SK-N-SH (cell line): ENCODE results near the gene ENTPD2. TPM values are rescaled to one million over a fixed set of nuclear protein-coding genes. Genes with fewer than 3 reads are reported as not detected.

Experiments
- CTCF ChIA-PET: fragments of 300-600, 350-600 bp; formaldehyde crosslinking; extraction: SDS; loops from one replicate; lab custom pipeline; 2021; lab: Yijun Ruan, JAX
- POLR2A ChIA-PET: fragments of 350-600 bp; sonication (Branson Sonifier 250); formaldehyde crosslinking; extraction: SDS; loops from one replicate; lab custom pipeline; 2020; ENCODE audit warnings: antibody characterized with exemption, inconsistent platforms; lab: Yijun Ruan, JAX
- DNase-seq: peaks from one replicate; pipeline ENCODE4 v3.0.0; 2012
- H2AFZ ChIP-seq: fragments of 200-600 bp; sonication (generic); 2 replicates; pipeline ENCODE4 v1.8.1; 2016; ENCODE audit warnings: antibody characterized with exemption, mild to moderate bottlenecking, low read depth
- H3F3A ChIP-seq: fragments of 200-600 bp; sonication (generic); replicated peaks from 2 replicates; pipeline ENCODE3; 2016; ENCODE audit warnings: antibody characterized with exemption, mild to moderate bottlenecking; ENCODE audit not compliant: insufficient read depth
- H3K27ac ChIP-seq, 2 experiments: fragments of 200-500 bp in 1 of 2; fragments of 200-600 bp in 1 of 2; sonication (Bioruptor generic) in 1 of 2; sonication (generic), shearing (Covaris generic) in 1 of 2; 2 replicates each; pipeline versions ENCODE4 v1.5.1 to v1.6.1; 2014 to 2016; ENCODE audit warnings: low read depth in 2 of 2, inconsistent platforms in 1 of 2, low read length in 1 of 2, mild to moderate bottlenecking in 1 of 2, mixed read lengths in 1 of 2
- H3K27me3 ChIP-seq: fragments of 200-600 bp; sonication (generic), shearing (Covaris generic); 2 replicates; pipeline ENCODE4 v1.6.1; 2016; ENCODE audit warnings: mixed run types; ENCODE audit not compliant: insufficient read depth
- H3K36me3 ChIP-seq, 2 experiments: fragments of 200-500 bp in 1 of 2; fragments of 200-600 bp in 1 of 2; sonication (Bioruptor generic) in 1 of 2; sonication (generic) in 1 of 2; replicated peaks in 1 of 2; 2 replicates each; pipeline versions ENCODE3 to v1.5.1; 2014 to 2016; ENCODE audit warnings: low read length in 1 of 2, mild to moderate bottlenecking in 1 of 2; ENCODE audit not compliant: insufficient read depth in 2 of 2, control insufficient read depth in 1 of 2
- H3K4me1 ChIP-seq, 2 experiments: fragments of 200-500 bp in 1 of 2; fragments of 200-600 bp in 1 of 2; sonication (Bioruptor generic) in 1 of 2; sonication (generic), shearing (Covaris generic) in 1 of 2; 2 replicates each; pipeline versions ENCODE4 v1.5.1 to v1.6.1; 2014 to 2016; ENCODE audit warnings: low read depth in 1 of 2, low read length in 1 of 2, mixed run types in 1 of 2; ENCODE audit not compliant: insufficient read depth in 2 of 2, control insufficient read depth in 1 of 2
- H3K4me2 ChIP-seq: fragments of 200-600 bp; sonication (generic), shearing (Covaris generic); 2 replicates; pipeline ENCODE4 v1.6.1; 2017; ENCODE audit warnings: mixed run types
- H3K4me3 ChIP-seq, 2 experiments: fragments of 200-500 bp in 1 of 2; fragments of 200-600 bp in 1 of 2; sonication (Bioruptor generic) in 1 of 2; sonication (generic), shearing (Covaris generic) in 1 of 2; 2 replicates each; pipeline versions ENCODE4 v1.5.1 to v1.8.1; 2014 to 2016; ENCODE audit warnings: low read depth in 2 of 2, inconsistent platforms in 1 of 2, low read length in 1 of 2, mild to moderate bottlenecking in 1 of 2, mixed read lengths in 1 of 2, moderate library complexity in 1 of 2
- H3K79me2 ChIP-seq: fragments of 200-600 bp; sonication (generic); 2 replicates; pipeline ENCODE4 v1.8.1; 2017; ENCODE audit warnings: mild to moderate bottlenecking; ENCODE audit not compliant: insufficient read depth
- H3K9ac ChIP-seq: fragments of 200-600 bp; sonication (generic); 2 replicates; pipeline ENCODE4 v1.6.1; 2017; ENCODE audit warnings: mixed run types
- H3K9me2 ChIP-seq: fragments of 200-600 bp; sonication (generic); 2 replicates; pipeline ENCODE4 v1.6.1; 2017; ENCODE audit warnings: mixed run types
- H3K9me3 ChIP-seq: fragments of 200-600 bp; sonication (generic); 2 replicates; pipeline ENCODE4 v1.6.1; 2017; ENCODE audit warnings: mixed run types, mild to moderate bottlenecking, moderate library complexity
- H4K20me1 ChIP-seq: fragments of 200-600 bp; sonication (generic); 2 replicates; pipeline ENCODE4 v1.6.1; 2017; ENCODE audit warnings: mild to moderate bottlenecking, mixed run types; ENCODE audit not compliant: insufficient read depth
- EZH2phosphoT487 ChIP-seq: fragments of 200-600 bp; sonication (generic); IDR thresholded peaks from 2 replicates; pipeline ENCODE4 v1.6.1; 2017; ENCODE audit warnings: low read depth, mixed run types, mild to moderate bottlenecking, antibody characterized with exemption, moderate library complexity, borderline replicate concordance
- FOXJ3 ChIP-seq: sonication (generic); formaldehyde crosslinking; IDR thresholded peaks from 2 replicates; pipeline ENCODE4 v1.5.1; 2020; ENCODE audit warnings: mild to moderate bottlenecking, missing genetic modification reagents
- FOXM1 ChIP-seq: IDR thresholded peaks from 2 replicates; pipeline ENCODE4 v1.4.0; 2012; ENCODE audit warnings: low read depth, mild to moderate bottlenecking
- GABPA ChIP-seq: IDR thresholded peaks from 2 replicates; pipeline ENCODE4 v1.4.0; 2012; ENCODE audit warnings: low read depth, mild to moderate bottlenecking
- NFIC ChIP-seq: IDR thresholded peaks from 2 replicates; pipeline ENCODE4 v1.4.0; 2012; ENCODE audit warnings: borderline replicate concordance
- NRF1 ChIP-seq: IDR thresholded peaks from 2 replicates; pipeline ENCODE4 v1.6.1; 2012; ENCODE audit warnings: low read depth, mild to moderate bottlenecking, low read length
- RFX5 ChIP-seq: IDR thresholded peaks from 2 replicates; pipeline ENCODE4 v1.6.1; 2012; ENCODE audit warnings: mild to moderate bottlenecking, improper control_type of control experiment, low read length
- SIN3A ChIP-seq: IDR thresholded peaks from 2 replicates; pipeline ENCODE4 v1.6.1; 2012; ENCODE audit warnings: low read depth, mild to moderate bottlenecking, low read length, moderate library complexity, borderline replicate concordance
- SMC3 ChIP-seq: IDR thresholded peaks from 2 replicates; pipeline ENCODE4 v1.6.1; 2012; ENCODE audit warnings: low read depth, low read length, improper control_type of control experiment
- WGBS: methylation state at CpG from one replicate; pipeline ENCODE4 v1.1.6; 2017; ENCODE audit warnings: low lambda C conversion rate; 5-methylcytosine and 5-hydroxymethylcytosine counted together
- polyA plus RNA-seq, 3 experiments: library from polyadenylated mRNA; depleted of rRNA; stranded (reverse); fragments of >200 nt; gene quantifications; 2 replicates each; pipeline ENCODE4 v1.2.3, GENCODE V29; 2012
- TF ChIP-seq, protein P1 (sequence below): fragments of 150-350 bp; IDR thresholded peaks from 2 replicates; pipeline ENCODE4 v1.6.1; 2017; ENCODE audit warnings: antibody characterized with exemption, low read length, low read depth, borderline replicate concordance
- TF ChIP-seq, protein P2 (sequence below): IDR thresholded peaks from 2 replicates; pipeline ENCODE4 v1.4.0; 2012; ENCODE audit warnings: low read depth, borderline replicate concordance
- TF ChIP-seq, protein P3 (sequence below): IDR thresholded peaks from 2 replicates; pipeline ENCODE4; 2012
- TF ChIP-seq, protein P4 (sequence below): IDR thresholded peaks from 2 replicates; pipeline ENCODE4 v1.4.0; 2012; ENCODE audit warnings: low read depth, borderline replicate concordance
- TF ChIP-seq, protein P5 (sequence below): fragments of 150-350 bp; IDR thresholded peaks from 2 replicates; pipeline ENCODE4 v1.6.1; 2016; ENCODE audit warnings: mild to moderate bottlenecking, low read depth, low read length

Gene ENTPD2
- polyA plus RNA-seq, 1 of the 3 experiments (the other 2 are of a cell fraction), result not detected

DNA sequence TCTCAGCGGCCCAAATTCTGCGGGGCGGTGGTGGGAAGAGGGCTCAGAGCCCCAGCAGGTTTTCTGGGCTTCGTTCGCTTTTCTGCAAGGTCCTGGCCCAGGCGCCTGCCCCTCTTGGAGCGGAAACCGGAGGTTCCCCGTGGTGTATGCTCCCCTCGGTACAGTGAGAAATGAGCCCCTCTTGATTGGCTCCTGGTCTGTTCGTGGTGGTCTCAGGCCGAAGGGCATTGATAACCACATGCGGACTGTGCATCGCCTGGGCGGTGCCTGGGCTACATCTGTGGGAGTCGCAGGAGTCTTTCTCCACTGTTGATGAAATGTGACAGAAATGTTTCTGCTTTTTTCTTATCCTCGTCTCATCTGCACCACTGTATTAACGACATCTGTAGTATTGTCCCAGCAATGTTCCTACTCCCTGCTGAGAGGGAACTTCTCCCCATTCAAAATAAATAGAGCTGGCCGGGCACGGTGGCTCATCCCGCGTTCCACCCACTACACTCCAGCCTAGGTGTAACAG lies 33.6 kb upstream of the ENTPD2 start:
- H3K9me3 ChIP-seq, result no peaks in the 10 kb centered on the region
- peaks cover 18% of the 10 kb centered on the region for H3F3A ChIP-seq
- WGBS, result 25% methylated on average over 8 of the region's 22 CpGs
- peak overlapping the region; percentile 69; the same call in 1 of the 2 replicates for H2AFZ ChIP-seq
- H3K4me3 ChIP-seq, result peak overlapping the region; percentile 80 to 93
- peaks cover 9 to 12% of the 10 kb centered on the region in 2 experiments for H3K36me3 ChIP-seq
- peak overlapping the region; percentile 79 for H3K9ac ChIP-seq
- CTCF ChIA-PET, result interaction anchor here (0.7 to 3.5 kb wide), 13 partner anchors 8 to 149 kb away, joined by 3 to 18 read pairs (median 5); partner anchors contain the start of genes NPDC1, RNF224 and SAPCD2
- peaks cover 13 to 21% of the 10 kb centered on the region in 2 experiments for H3K4me1 ChIP-seq
- TF ChIP-seq GABPA (peak; percentile 34; the same call in 1 of the 2 replicates), RFX5 (no peak)
- peaks cover 18% of the 10 kb centered on the region; the same call in 1 of the 2 replicates for H3K79me2 ChIP-seq
- H3K4me2 ChIP-seq, result peak overlapping the region; percentile 99
- H3K27ac ChIP-seq, result peak overlapping the region; percentile 57 to 88; a peak in 3 of 4 replicates
- H3K27me3 ChIP-seq, result no peaks in the 10 kb centered on the region
- H4K20me1 ChIP-seq, result no peaks in the 10 kb centered on the region
- no peaks in the 10 kb centered on the region for H3K9me2 ChIP-seq
- peak; percentile 67 for DNase-seq
- POLR2A ChIA-PET, result interaction anchor here (0.6 to 2.1 kb wide), 6 partner anchors 17 to 309 kb away, joined by 3 to 21 read pairs (median 6); partner anchors contain the start of genes NPDC1, RNF208, SAPCD2 and TUBB4B

DNA sequence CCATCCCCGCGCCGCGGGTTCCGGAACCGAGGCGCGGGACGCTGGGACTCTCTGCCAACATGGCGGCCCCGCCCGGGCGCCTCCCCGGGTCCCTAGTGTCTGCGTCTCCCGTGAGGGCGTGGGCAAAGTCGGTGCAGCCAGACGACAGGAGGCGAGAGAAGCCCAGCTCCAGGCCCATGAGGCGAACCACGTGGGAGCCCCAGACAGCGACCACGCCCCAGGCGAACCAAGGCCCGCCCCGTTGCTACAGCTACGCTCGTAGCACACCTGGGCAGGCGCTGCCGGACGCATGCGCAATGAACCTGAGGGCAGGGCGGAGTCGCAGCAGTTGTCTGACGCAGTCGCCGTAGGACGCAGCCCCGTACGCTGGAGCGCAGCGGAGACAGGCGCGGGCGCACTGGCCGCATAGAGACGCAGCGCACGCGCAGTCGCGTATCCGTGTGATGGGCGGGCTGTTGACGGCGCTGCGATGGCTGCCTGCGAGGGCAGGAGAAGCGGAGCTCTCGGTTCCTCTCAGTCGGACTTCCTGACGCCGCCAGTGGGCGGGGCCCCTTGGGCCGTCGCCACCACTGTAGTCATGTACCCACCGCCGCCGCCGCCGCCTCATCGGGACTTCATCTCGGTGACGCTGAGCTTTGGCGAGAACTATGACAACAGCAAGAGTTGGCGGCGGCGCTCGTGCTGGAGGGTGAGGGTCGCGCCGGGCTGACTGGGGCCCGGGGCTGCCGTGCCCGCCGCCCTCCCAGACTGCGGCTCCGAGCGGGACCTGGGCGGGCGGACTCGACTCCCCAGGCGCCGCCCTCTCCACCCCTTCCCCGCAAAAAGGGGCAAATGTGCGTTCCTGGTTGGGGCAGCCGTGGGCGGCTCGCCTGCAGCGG lies 32.9 kb upstream of the ENTPD2 start, which contains the start of gene MAN1B1:
Gene MAN1B1, plus strand, starts transcription at position 455 of the 878 bp plus-strand sequence. Its CDS starts 15 bp downstream, at position 470.
- WGBS, result 0% methylated on average over 2 of the region's 101 CpGs
- H3K9me3 ChIP-seq, result no peaks in the 10 kb centered on the region
- CTCF ChIA-PET, result interaction anchor here (0.6 to 2.1 kb wide), 13 partner anchors 9 to 244 kb away, joined by 3 to 17 read pairs (median 4); partner anchors contain the start of genes AJM1, NPDC1, RNF224 and SAPCD2
- peak within 1 kb of the TSS; percentile 79 for H3K9ac ChIP-seq
- POLR2A ChIA-PET, result interaction anchor here (0.6 to 2.1 kb wide), 9 partner anchors 9 to 308 kb away, joined by 3 to 21 read pairs (median 4); partner anchors contain the start of genes GRIN1, NPDC1, RNF208 and SAPCD2
- peak; percentile 98 for DNase-seq
- H3K27ac ChIP-seq, result peak within 1 kb of the TSS; percentile 57 to 88
- H3F3A ChIP-seq, result peaks cover 18% of the 10 kb centered on the region
- no peaks in the 10 kb centered on the region for H3K27me3 ChIP-seq
- H3K4me1 ChIP-seq, result peaks cover 13 to 21% of the 10 kb centered on the region in 2 experiments
- H4K20me1 ChIP-seq, result no peaks in the 10 kb centered on the region
- H3K4me3 ChIP-seq, result peak within 1 kb of the TSS; percentile 80 to 93
- H2AFZ ChIP-seq, result peak within 1 kb of the TSS; percentile 69; the same call in 1 of the 2 replicates
- H3K9me2 ChIP-seq, result no peaks in the 10 kb centered on the region
- H3K4me2 ChIP-seq, result peak within 1 kb of the TSS; percentile 99
- peaks cover 15% of the 10 kb centered on the region; the same call in 1 of the 2 replicates for H3K79me2 ChIP-seq
- H3K36me3 ChIP-seq, result peaks cover 8 to 11% of the 10 kb centered on the region in 2 experiments
- TF ChIP-seq SIN3A (peak; percentile 77), NRF1 (peak; percentile 99), SMC3 (no peak), RFX5 (no peak; the same call in 1 of the 2 replicates), FOXJ3 (no peak), EZH2phosphoT487 (no peak), NFIC (no peak), FOXM1 (no peak)
- TF ChIP-seq, protein P1, sequence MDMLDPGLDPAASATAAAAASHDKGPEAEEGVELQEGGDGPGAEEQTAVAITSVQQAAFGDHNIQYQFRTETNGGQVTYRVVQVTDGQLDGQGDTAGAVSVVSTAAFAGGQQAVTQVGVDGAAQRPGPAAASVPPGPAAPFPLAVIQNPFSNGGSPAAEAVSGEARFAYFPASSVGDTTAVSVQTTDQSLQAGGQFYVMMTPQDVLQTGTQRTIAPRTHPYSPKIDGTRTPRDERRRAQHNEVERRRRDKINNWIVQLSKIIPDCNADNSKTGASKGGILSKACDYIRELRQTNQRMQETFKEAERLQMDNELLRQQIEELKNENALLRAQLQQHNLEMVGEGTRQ, result peak; percentile 60
- TF ChIP-seq, protein P2, sequence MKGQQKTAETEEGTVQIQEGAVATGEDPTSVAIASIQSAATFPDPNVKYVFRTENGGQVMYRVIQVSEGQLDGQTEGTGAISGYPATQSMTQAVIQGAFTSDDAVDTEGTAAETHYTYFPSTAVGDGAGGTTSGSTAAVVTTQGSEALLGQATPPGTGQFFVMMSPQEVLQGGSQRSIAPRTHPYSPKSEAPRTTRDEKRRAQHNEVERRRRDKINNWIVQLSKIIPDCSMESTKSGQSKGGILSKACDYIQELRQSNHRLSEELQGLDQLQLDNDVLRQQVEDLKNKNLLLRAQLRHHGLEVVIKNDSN, result peak; percentile 77; the same call in 1 of the 2 replicates
- TF ChIP-seq, protein P3, sequence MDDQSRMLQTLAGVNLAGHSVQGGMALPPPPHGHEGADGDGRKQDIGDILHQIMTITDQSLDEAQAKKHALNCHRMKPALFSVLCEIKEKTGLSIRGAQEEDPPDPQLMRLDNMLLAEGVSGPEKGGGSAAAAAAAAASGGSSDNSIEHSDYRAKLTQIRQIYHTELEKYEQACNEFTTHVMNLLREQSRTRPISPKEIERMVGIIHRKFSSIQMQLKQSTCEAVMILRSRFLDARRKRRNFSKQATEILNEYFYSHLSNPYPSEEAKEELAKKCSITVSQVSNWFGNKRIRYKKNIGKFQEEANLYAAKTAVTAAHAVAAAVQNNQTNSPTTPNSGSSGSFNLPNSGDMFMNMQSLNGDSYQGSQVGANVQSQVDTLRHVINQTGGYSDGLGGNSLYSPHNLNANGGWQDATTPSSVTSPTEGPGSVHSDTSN, result 0 out of 2 replicates have a peak, but pooled peaks have one; percentile 5
- TF ChIP-seq, protein P4, sequence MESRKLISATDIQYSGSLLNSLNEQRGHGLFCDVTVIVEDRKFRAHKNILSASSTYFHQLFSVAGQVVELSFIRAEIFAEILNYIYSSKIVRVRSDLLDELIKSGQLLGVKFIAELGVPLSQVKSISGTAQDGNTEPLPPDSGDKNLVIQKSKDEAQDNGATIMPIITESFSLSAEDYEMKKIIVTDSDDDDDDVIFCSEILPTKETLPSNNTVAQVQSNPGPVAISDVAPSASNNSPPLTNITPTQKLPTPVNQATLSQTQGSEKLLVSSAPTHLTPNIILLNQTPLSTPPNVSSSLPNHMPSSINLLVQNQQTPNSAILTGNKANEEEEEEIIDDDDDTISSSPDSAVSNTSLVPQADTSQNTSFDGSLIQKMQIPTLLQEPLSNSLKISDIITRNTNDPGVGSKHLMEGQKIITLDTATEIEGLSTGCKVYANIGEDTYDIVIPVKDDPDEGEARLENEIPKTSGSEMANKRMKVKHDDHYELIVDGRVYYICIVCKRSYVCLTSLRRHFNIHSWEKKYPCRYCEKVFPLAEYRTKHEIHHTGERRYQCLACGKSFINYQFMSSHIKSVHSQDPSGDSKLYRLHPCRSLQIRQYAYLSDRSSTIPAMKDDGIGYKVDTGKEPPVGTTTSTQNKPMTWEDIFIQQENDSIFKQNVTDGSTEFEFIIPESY, result no peak
- TF ChIP-seq, protein P5, sequence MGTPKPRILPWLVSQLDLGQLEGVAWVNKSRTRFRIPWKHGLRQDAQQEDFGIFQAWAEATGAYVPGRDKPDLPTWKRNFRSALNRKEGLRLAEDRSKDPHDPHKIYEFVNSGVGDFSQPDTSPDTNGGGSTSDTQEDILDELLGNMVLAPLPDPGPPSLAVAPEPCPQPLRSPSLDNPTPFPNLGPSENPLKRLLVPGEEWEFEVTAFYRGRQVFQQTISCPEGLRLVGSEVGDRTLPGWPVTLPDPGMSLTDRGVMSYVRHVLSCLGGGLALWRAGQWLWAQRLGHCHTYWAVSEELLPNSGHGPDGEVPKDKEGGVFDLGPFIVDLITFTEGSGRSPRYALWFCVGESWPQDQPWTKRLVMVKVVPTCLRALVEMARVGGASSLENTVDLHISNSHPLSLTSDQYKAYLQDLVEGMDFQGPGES, result no peak
